Ramos (cell line): Measurements from ENCODE around the gene ATG12.
"Not testable (repeated sequence)": the region's sequence is repeated elsewhere in the genome, so short reads cannot be mapped to it uniquely, and the experiment has no call there.

Source experiments
- in situ Hi-C: fragments of 300-500 bp; cut with MboI; formaldehyde crosslinking; loops from one replicate; pipeline ENCODE4 v1.14.3; 2022; ENCODE audit warnings: low sequenced_read_pairs; ENCODE audit not compliant: unreplicated experiment

The ATG12 gene

DNA sequence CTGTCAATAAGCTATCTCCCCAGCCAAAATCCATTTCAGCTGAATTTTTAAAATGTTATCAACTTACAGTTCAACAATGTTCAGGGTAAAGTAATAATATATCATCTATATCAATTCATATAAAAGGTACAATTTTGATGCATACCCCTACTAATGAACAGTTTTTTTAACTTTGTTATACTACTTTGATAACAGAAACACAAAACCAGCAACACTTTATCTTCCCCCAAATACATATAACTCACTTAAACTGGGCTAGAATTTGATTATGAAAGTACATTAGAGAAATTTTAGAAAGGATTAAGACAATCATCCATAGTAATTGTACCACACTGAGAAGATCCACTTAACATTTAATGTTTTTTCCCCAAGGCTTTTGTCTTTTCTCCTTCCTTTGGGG is 30.0 kb downstream of the ATG12 start:
- in situ Hi-C loops: no loop called here

GRCh38 chr5:115810761-115811160 is 30.6 kb downstream of the ATG12 start:
- in situ Hi-C loops: no loop called here

GRCh38 chr5:115809946-115810345 is 31.4 kb downstream of the ATG12 start:
- in situ Hi-C loops: no loop called here

GRCh38 chr5:115808066-115808465 is 33.3 kb downstream of the ATG12 start:
- in situ Hi-C loops: not testable (repeated sequence)

DNA sequence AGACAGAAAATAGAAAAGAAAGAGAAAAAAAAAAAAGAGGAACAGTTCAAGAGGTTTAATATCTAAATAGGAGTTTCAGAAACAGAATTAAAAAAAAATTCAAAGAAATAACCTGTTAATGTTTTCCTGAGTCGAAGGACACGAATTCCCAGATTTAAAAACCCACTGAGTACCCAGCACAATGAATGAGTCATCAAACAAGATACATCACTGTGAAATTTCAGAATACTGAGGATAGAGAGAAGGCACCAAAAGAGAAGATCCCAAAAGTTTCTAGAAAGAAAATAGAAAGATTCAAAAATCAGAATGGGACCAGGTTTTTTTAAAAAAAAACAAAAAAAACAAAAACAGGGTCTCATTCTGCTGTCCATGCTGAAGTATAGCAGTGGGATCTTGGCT is 33.7 kb downstream of the ATG12 start:
- in situ Hi-C loops: no loop called here

GRCh38 chr5:115806986-115807653 is 34.2 kb downstream of the ATG12 start:
- in situ Hi-C loops: no loop called here

DNA sequence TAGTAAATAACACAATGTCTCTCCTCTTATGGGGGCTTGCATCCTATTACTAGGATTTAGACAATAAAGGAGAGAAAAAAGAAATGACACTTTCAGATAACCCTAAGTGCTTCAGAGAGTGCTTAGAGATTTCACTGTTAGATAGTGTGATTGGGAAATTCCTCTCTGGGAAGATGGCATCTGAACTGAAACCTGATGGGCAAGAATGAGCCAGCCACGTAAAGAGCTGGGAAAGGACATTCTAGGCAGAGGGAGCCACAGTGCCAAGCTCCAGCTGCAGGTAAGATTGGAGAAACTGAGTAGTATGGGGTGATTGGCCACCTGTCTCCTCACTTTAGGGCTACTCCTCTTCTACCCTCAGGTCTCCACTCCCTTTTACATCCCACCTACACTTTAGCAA is 39.4 kb downstream of the ATG12 start:
- in situ Hi-C loops: no loop called here

GRCh38 chr5:115801152-115801551 is 40.2 kb downstream of the ATG12 start:
- in situ Hi-C loops: no loop called here

GRCh38 chr5:115800108-115800507 is 41.3 kb downstream of the ATG12 start:
- in situ Hi-C loops: no loop called here

DNA sequence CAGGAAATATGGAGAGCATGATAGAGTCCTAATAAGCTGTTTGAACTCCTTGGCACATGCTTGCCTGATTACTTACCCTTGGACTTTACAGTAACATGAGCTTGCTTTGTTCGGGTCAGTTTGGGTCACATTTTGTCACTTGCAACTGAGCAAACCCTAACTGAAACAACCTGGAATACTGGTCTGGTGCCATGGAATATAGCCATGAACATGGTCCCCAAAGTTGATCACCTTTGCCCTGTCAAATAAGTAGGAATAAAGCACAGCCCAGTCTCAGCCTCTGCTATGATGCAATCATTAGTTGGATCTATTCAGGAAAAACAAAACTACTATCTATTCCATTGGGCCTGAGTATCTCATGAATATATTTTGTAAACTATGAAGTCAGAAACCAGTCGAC is 43.1 kb downstream of the ATG12 start:
- in situ Hi-C loops: no loop called here

DNA sequence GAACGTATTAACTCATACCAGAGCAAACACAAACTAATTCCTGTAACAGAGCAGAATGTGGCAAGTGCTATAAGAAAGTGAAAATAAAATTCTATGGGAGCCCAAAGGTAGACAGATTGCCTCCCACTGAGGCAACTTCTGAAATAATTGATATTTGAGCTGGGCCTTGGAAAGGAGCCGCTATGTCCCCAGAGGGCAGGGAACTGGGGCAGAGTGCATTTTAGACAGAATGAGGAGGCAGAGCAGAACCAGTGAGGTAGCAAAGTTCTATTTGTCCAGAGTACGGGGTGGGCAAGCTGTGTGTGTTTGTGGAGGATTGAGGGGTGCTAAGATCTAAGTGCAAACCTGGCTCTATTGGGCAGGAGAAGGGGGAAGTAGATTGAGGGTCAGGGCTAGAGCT is 44.7 kb downstream of the ATG12 start:
- in situ Hi-C loops: no loop called here

DNA sequence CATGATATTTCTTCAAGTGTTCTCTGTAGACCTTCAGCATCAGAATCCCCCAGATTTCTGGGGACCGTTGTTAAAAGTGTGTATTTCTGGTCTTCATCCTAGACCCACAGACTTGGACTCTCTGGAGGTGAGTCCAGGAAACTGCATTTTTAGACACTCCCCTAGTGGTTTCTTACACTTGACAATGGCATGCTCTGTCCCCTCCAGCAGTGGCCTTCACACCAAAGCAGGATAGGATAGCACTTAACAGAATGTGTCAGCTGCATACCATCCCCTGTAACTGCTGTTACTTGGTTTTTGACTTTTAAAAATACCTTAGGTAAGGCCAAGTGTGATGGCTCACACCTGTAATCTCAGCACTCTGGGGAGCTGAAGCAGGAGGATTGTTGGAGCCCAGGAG is 45.7 kb downstream of the ATG12 start:
- in situ Hi-C loops: no loop called here

- in situ Hi-C loops: no loop called here
These were observed 52.9 kb downstream of the ATG12 start for GRCh38 chr5:115788440-115788839.

- in situ Hi-C loops: no loop called here
These were observed 53.9 kb downstream of the ATG12 start for GRCh38 chr5:115787426-115787825.

DNA sequence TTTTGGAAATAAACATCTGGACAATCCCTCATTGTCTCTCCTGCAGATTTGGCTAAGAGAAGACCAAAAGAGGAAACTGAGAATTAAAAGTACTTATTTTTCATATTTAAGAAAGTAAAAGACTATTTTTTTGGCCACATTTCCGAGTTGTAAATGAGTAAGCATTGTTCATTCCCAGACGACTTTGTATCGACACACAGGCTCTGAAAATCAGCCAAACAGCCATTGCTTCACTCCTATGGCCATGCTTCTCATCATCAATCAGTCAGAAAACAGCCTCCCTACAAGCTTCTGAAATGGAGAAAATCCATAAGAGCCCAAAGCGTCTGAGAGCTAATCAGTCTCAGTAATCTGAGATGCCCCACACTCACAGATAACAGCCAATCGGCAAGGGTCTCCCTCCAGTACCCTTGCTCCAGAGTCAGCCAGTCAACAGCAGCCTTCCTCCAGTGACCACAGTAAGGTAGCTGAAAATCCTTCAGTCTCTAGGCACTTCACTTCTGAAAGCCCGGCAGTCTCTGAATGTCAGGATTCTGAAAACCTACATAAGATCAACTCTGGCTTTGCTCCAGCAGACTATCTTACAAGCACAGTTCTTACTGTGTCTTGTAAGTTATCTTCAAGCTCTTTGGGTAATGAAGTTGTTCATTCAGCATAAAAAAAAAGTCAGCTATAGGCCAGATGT is 55.8 kb downstream of the ATG12 start:
- in situ Hi-C loops: no loop called here

DNA sequence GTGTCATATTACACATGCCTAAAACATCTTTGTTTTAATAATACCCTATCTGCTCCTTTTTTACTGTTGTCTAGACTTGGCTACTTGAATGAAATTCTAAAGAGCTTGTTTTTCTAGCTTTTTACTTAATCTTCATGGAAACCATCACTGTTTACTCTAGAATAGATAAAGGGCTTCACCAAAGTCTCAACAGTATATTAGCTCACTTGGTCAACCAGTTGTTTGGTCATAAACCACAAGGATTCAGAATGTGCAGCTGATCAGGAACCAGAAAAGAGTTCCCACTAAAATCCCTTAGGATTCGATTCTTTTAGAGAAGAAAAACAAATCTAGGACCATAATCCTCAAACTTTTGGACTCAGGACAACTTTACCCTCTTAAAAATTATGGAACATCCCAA is 62.9 kb downstream of the ATG12 start:
- in situ Hi-C loops: no loop called here
